Lower leg skin (tissue), 4 donors: ENCODE data around the gene VCP. TPM values are rescaled to one million over a fixed set of nuclear protein-coding genes. Genes with fewer than 3 reads are reported as not detected.

ENCODE experiments used
- DNase-seq, 2 donors: peaks; one replicate each; pipeline ENCODE4 v3.0.0-alpha.2; 2019; ENCODE audit warnings: low spot score in 2 of 2
- H3K4me3 ChIP-seq: fragments of 200-600 bp; sonication (generic); 2 replicates; pipeline ENCODE4 v1.5.1; 2017; ENCODE audit warnings: mild to moderate bottlenecking, low read depth; ENCODE audit not compliant: poor library complexity, severe bottlenecking
- CTCF ChIP-seq, 3 donors: fragments of 450-650 bp; IDR thresholded peaks; one replicate each; pipeline ENCODE4 v1.5.1; 2016; ENCODE audit warnings: antibody characterized with exemption in 3 of 3, mild to moderate bottlenecking in 3 of 3, moderate library complexity in 2 of 3
- POLR2A ChIP-seq, 2 donors: fragments of 450-650 bp; IDR thresholded peaks; one replicate each; pipeline ENCODE4 v1.6.1; 2016 to 2017; ENCODE audit warnings: antibody characterized with exemption in 2 of 2, mild to moderate bottlenecking in 1 of 2, moderate library complexity in 1 of 2
- WGBS, 2 donors: methylation state at CpG; one replicate each; pipeline ENCODE4 v1.1.5; 2018; 5-methylcytosine and 5-hydroxymethylcytosine counted together
- intact Hi-C: fragments of 100-400 bp; cut with DNase I; formaldehyde crosslinking; loops from one replicate; pipeline ENCODE4 v1.15.0; 2023; ENCODE audit warnings: low total_unique reads
- total RNA-seq, 4 donors: library from RNA; depleted of rRNA; stranded (reverse); fragments of >200 nt; gene quantifications; one replicate each; pipeline ENCODE4 v1.1.0, GENCODE V29; 2016

VCP gene
- total RNA-seq, 4 donors from 2014 or later, result 122 to 194 (median 156) TPM

GRCh38 chr9:35114840-35115628 lies 42.6 kb upstream of the VCP start:
- no peak for TF ChIP-seq POLR2A (IDR thresholded peaks at IDR 0.05)
- TF ChIP-seq CTCF (IDR thresholded peaks at IDR 0.05), result no peak
- H3K4me3 ChIP-seq, result peak overlapping the region; percentile 32
- peak; percentile 73 to 94 for DNase-seq
- 5 to 9% methylated on average over 12 of the region's 12 CpGs for WGBS, 2 donors
- intact Hi-C loops, result loop anchor here (5.0 kb wide), 1 partner anchor 362 kb away; no protein-coding TSS in a partner anchor

GRCh38 chr9:35114113-35114839 lies 41.9 kb upstream of the VCP start:
- peak overlapping the region; percentile 10 for H3K4me3 ChIP-seq
- peak; percentile 93 to 97 for DNase-seq
- TF ChIP-seq POLR2A (IDR thresholded peaks at IDR 0.05), result no peak
- TF ChIP-seq CTCF (IDR thresholded peaks at IDR 0.05), result no peak
- intact Hi-C loops, result no loop called here
- 0 to 2% methylated on average over 5 of the region's 5 CpGs for WGBS, 2 donors

GRCh38 chr9:35112257-35113020 lies 40.0 kb upstream of the VCP start:
- 61 to 66% methylated on average over 3 of the region's 3 CpGs for WGBS, 2 donors
- intact Hi-C loops, result no loop called here
- DNase-seq, result peak; percentile 76 to 86
- TF ChIP-seq CTCF (IDR thresholded peaks at IDR 0.05), result no peak
- no peak for TF ChIP-seq POLR2A (IDR thresholded peaks at IDR 0.05)
- no peak overlapping the region for H3K4me3 ChIP-seq

GRCh38 chr9:35111001-35111933 lies 38.8 kb upstream of the VCP start:
- intact Hi-C loops, result no loop called here
- DNase-seq, result peak; percentile 98 to 99
- TF ChIP-seq CTCF (IDR thresholded peaks at IDR 0.05), result no peak
- no peak for TF ChIP-seq POLR2A (IDR thresholded peaks at IDR 0.05)
- WGBS, 2 donors, result 2% methylated on average over 27 to 35 of the region's 57 CpGs
- peak overlapping the region; percentile 64 for H3K4me3 ChIP-seq

- peak in 1 of 2 donors; percentile 85 for DNase-seq
- no peak overlapping the region for H3K4me3 ChIP-seq
- TF ChIP-seq CTCF (IDR thresholded peaks at IDR 0.05), result no peak
- TF ChIP-seq POLR2A (IDR thresholded peaks at IDR 0.05), result no peak
- intact Hi-C loops, result no loop called here
- 13 to 31% methylated on average over 2 to 3 of the region's 3 CpGs for WGBS, 2 donors
Measured at GRCh38 chr9:35110327-35110761, 37.9 kb upstream of the VCP start.
